Measurements from ENCODE around the gene PTPN21.
A peak's percentile ranks its signal among the peaks of the same experiment; 100 is the strongest.

PTPN21 gene

GRCh38 chr14:88454886-88455285 is 99.9 kb downstream of the PTPN21 start:
- no peak for DNase-seq (ENCODE audit: low read depth)
- TF ChIP-seq CTCF (conservative IDR thresholded peaks at IDR 0.05; ENCODE audit: low read depth, low read length), result no peak
- no peak overlapping the region for H3K4me3 ChIP-seq (ENCODE audit: low read depth, low read length)

GRCh38 chr14:88452231-88452630 is 102.6 kb downstream of the PTPN21 start:
- no peak for DNase-seq (ENCODE audit: low read depth)
- no peak for TF ChIP-seq CTCF (conservative IDR thresholded peaks at IDR 0.05; ENCODE audit: low read depth, low read length)
- H3K4me3 ChIP-seq (ENCODE audit: low read depth, low read length), result no peak overlapping the region

- DNase-seq (ENCODE audit: low read depth), result no peak
- H3K4me3 ChIP-seq (ENCODE audit: low read depth, low read length), result no peak overlapping the region
- no peak for TF ChIP-seq CTCF (conservative IDR thresholded peaks at IDR 0.05; ENCODE audit: low read depth, low read length)
These were observed 115.7 kb downstream of the PTPN21 start for GRCh38 chr14:88439088-88439487.

GRCh38 chr14:88437658-88438057 is 117.1 kb downstream of the PTPN21 start:
- TF ChIP-seq CTCF (conservative IDR thresholded peaks at IDR 0.05; ENCODE audit: low read depth, low read length), result peak; percentile 68
- H3K4me3 ChIP-seq (ENCODE audit: low read depth, low read length), result no peak overlapping the region
- DNase-seq (ENCODE audit: low read depth), result peak; percentile 27

- no peak overlapping the region for H3K4me3 ChIP-seq (ENCODE audit: low read depth, low read length)
- TF ChIP-seq CTCF (conservative IDR thresholded peaks at IDR 0.05; ENCODE audit: low read depth, low read length), result no peak
- no peak for DNase-seq (ENCODE audit: low read depth)
These were observed 123.8 kb downstream of the PTPN21 start for GRCh38 chr14:88430976-88431375.

- no peak for TF ChIP-seq CTCF (conservative IDR thresholded peaks at IDR 0.05; ENCODE audit: low read depth, low read length)
- H3K4me3 ChIP-seq (ENCODE audit: low read depth, low read length), result no peak overlapping the region
- peak; percentile 27 for DNase-seq (ENCODE audit: low read depth)
These were observed 128.5 kb downstream of the PTPN21 start for GRCh38 chr14:88426271-88426670.

- no peak overlapping the region for H3K4me3 ChIP-seq (ENCODE audit: low read depth, low read length)
- DNase-seq (ENCODE audit: low read depth), result no peak
- no peak for TF ChIP-seq CTCF (conservative IDR thresholded peaks at IDR 0.05; ENCODE audit: low read depth, low read length)
These were observed 130.2 kb downstream of the PTPN21 start for GRCh38 chr14:88424573-88424972.
